CD4-positive, alpha-beta T cell treated with Interleukin-2 at 100 ng/mL for 4 hours (primary cell): Measurements from ENCODE around the gene NOXO1.
"Not testable (repeated sequence)": the region's sequence is repeated elsewhere in the genome, so short reads cannot be mapped to it uniquely, and the experiment has no call there.

ENCODE experiments used
- DNase-seq: peaks from one replicate; pipeline ENCODE4 v3.0.0-alpha.2; 2020; ENCODE audit warnings: low spot score

Gene NOXO1

GRCh38 chr16:1962161-1963153 lies 18.8 kb downstream of the NOXO1 start:
- DNase-seq = not testable (repeated sequence)

GRCh38 chr16:1961651-1962067 lies 19.6 kb downstream of the NOXO1 start:
- DNase-seq = no peak

GRCh38 chr16:1960665-1961630 lies 20.3 kb downstream of the NOXO1 start:
- DNase-seq = no peak

- peak; percentile 91 for DNase-seq
Observed at GRCh38 chr16:1959269-1960039, 21.8 kb downstream of the NOXO1 start, which contains the start of gene NDUFB10. TSS of gene NDUFB10 (plus strand) at chr16:1959538. CDS start at chr16:1959625, 87 bp downstream.

- DNase-seq = no peak
Observed at GRCh38 chr16:1958715-1959268, 22.5 kb downstream of the NOXO1 start.

- not testable (repeated sequence) for DNase-seq
Observed at GRCh38 chr16:1958143-1958491, 23.2 kb downstream of the NOXO1 start.

- DNase-seq = not testable (repeated sequence)
Observed at GRCh38 chr16:1957434-1958142, 23.7 kb downstream of the NOXO1 start.

GRCh38 chr16:1953734-1954133 lies 27.5 kb downstream of the NOXO1 start:
- no peak for DNase-seq

GRCh38 chr16:1950559-1950958 lies 30.7 kb downstream of the NOXO1 start:
- no peak for DNase-seq

GRCh38 chr16:1950047-1950446 lies 31.2 kb downstream of the NOXO1 start:
- no peak for DNase-seq

GRCh38 chr16:1949507-1949906 lies 31.8 kb downstream of the NOXO1 start:
- DNase-seq = no peak

- no peak for DNase-seq
Observed at GRCh38 chr16:1947369-1947670, 33.9 kb downstream of the NOXO1 start.

- DNase-seq = no peak
Observed at GRCh38 chr16:1946495-1947368, 34.5 kb downstream of the NOXO1 start.

- DNase-seq = no peak
Observed at GRCh38 chr16:1945559-1946391, 35.5 kb downstream of the NOXO1 start.

GRCh38 chr16:1944612-1945199 lies 36.6 kb downstream of the NOXO1 start:
- no peak for DNase-seq

GRCh38 chr16:1942810-1943726 lies 38.2 kb downstream of the NOXO1 start, which contains the start of gene MSRB1:
TSS of gene MSRB1 (minus strand) at chr16:1943199. CDS start at chr16:1943156, 43 bp downstream.
- peak; percentile 98 for DNase-seq
